ENCODE data around the gene CHRNA4. TPM values are rescaled to one million over a fixed set of nuclear protein-coding genes. Genes with fewer than 3 reads are reported as not detected.

CHRNA4 gene
- total RNA-seq, 6 experiments from 2014 or later: 4.6 to 165 (median 26.8) TPM

GRCh38 chr20:63392465-63393365 lies 31.6 kb upstream of the CHRNA4 start:
- no peak for ATAC-seq
- DNase-seq: no peak
- Histone ChIP-seq H3K4me3 (no peak overlapping the region), H3K27ac (no peak overlapping the region), H3K4me1 (no peaks in the 10 kb centered on the region), H3K9me3 (no peaks in the 10 kb centered on the region), H3K27me3 (no peaks in the 10 kb centered on the region), H3K36me3 (no peaks in the 10 kb centered on the region)
- intact Hi-C loops (cut with DNase I): no loop called here
- TF ChIP-seq, protein P1, sequence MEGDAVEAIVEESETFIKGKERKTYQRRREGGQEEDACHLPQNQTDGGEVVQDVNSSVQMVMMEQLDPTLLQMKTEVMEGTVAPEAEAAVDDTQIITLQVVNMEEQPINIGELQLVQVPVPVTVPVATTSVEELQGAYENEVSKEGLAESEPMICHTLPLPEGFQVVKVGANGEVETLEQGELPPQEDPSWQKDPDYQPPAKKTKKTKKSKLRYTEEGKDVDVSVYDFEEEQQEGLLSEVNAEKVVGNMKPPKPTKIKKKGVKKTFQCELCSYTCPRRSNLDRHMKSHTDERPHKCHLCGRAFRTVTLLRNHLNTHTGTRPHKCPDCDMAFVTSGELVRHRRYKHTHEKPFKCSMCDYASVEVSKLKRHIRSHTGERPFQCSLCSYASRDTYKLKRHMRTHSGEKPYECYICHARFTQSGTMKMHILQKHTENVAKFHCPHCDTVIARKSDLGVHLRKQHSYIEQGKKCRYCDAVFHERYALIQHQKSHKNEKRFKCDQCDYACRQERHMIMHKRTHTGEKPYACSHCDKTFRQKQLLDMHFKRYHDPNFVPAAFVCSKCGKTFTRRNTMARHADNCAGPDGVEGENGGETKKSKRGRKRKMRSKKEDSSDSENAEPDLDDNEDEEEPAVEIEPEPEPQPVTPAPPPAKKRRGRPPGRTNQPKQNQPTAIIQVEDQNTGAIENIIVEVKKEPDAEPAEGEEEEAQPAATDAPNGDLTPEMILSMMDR (IDR thresholded peaks at IDR 0.05): no peak
- TF ChIP-seq POLR2A (IDR thresholded peaks at IDR 0.05): no peak
- WGBS (ENCODE audit: insufficient coverage, low coverage, low lambda C conversion rate, missing lambda C conversion rate): 82% methylated on average over 9 of the region's 17 CpGs

- H3K27ac ChIP-seq: no peak overlapping the region
- no peaks in the 10 kb centered on the region for H3K27me3 ChIP-seq
- H3K4me3 ChIP-seq: no peak overlapping the region
- ATAC-seq (no peak), DNase-seq (no peak)
- H3K4me1 ChIP-seq: no peaks in the 10 kb centered on the region
- 71% methylated on average over 15 of the region's 18 CpGs for WGBS (ENCODE audit: insufficient coverage, low coverage, low lambda C conversion rate, missing lambda C conversion rate)
- H3K36me3 ChIP-seq: no peaks in the 10 kb centered on the region
- no peaks in the 10 kb centered on the region for H3K9me3 ChIP-seq
- TF ChIP-seq, protein P1 (IDR thresholded peaks at IDR 0.05): no peak
- TF ChIP-seq POLR2A (IDR thresholded peaks at IDR 0.05): no peak
- intact Hi-C loops (cut with DNase I): no loop called here
Observed at GRCh38 chr20:63387917-63388316, 26.8 kb upstream of the CHRNA4 start.

- 83% methylated on average over 12 of the region's 13 CpGs for WGBS (ENCODE audit: insufficient coverage, low coverage, low lambda C conversion rate, missing lambda C conversion rate)
- H3K9me3 ChIP-seq: no peaks in the 10 kb centered on the region
- no peaks in the 10 kb centered on the region for H3K4me1 ChIP-seq
- intact Hi-C loops (cut with DNase I): no loop called here
- TF ChIP-seq, protein P1 (IDR thresholded peaks at IDR 0.05): no peak
- TF ChIP-seq POLR2A (IDR thresholded peaks at IDR 0.05): no peak
- no peaks in the 10 kb centered on the region for H3K36me3 ChIP-seq
- no peak overlapping the region for H3K4me3 ChIP-seq
- ATAC-seq: no peak
- no peaks in the 10 kb centered on the region for H3K27me3 ChIP-seq
- no peak overlapping the region for H3K27ac ChIP-seq
- DNase-seq: no peak
Observed at GRCh38 chr20:63387393-63387792, 26.2 kb upstream of the CHRNA4 start.

DNA sequence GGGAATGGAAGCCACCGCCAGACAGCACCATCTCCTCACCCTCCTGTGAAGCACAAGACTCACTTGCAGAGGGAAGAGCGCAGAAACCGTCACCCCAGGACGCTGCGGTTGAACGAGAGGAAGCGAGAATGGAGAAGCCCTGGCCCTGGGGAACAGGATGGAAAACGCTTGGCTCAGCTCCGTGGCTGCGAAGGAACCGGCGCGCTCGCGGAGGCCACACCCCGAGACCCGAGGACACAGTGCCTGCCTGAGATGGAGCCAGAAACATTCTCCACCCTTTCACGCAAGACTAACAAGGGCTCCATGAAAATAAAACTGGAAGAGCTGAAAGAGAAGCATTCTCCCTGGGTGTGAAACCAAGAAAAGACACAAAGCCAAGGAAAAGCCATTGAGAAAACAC lies 25.3 kb upstream of the CHRNA4 start:
- ATAC-seq: no peak
- Histone ChIP-seq H3K36me3 (no peaks in the 10 kb centered on the region), H3K9me3 (no peaks in the 10 kb centered on the region), H3K27me3 (no peaks in the 10 kb centered on the region), H3K4me1 (no peaks in the 10 kb centered on the region), H3K27ac (no peak overlapping the region), H3K4me3 (no peak overlapping the region)
- DNase-seq: no peak
- intact Hi-C loops (cut with DNase I): no loop called here
- no peak for TF ChIP-seq POLR2A (IDR thresholded peaks at IDR 0.05)
- TF ChIP-seq, protein P1 (IDR thresholded peaks at IDR 0.05): no peak
- WGBS (ENCODE audit: insufficient coverage, low coverage, low lambda C conversion rate, missing lambda C conversion rate): 80% methylated on average over 18 of the region's 18 CpGs

Measured in right lobe of liver (tissue), 6 donors.